WTC11 (cell line): ENCODE results near the gene PCTP.

Experiments used
- ATF1 ChIP-seq: sonication (generic); formaldehyde crosslinking; IDR thresholded peaks from 2 replicates; pipeline ENCODE4 v1.8.1; 2023; ENCODE audit warnings: mild to moderate bottlenecking, moderate library complexity, missing genetic modification reagents
- TF ChIP-seq, protein P1 (sequence below): fragments of 200-600 bp; IDR thresholded peaks from 2 replicates; pipeline ENCODE4 v1.8.0; 2022; ENCODE audit warnings: antibody characterized with exemption
- TF ChIP-seq, protein P2 (sequence below): sonication (generic); formaldehyde crosslinking; IDR thresholded peaks from 2 replicates; pipeline ENCODE4 v1.8.1; 2023; ENCODE audit warnings: mild to moderate bottlenecking, missing genetic modification reagents, moderate library complexity

DNA sequence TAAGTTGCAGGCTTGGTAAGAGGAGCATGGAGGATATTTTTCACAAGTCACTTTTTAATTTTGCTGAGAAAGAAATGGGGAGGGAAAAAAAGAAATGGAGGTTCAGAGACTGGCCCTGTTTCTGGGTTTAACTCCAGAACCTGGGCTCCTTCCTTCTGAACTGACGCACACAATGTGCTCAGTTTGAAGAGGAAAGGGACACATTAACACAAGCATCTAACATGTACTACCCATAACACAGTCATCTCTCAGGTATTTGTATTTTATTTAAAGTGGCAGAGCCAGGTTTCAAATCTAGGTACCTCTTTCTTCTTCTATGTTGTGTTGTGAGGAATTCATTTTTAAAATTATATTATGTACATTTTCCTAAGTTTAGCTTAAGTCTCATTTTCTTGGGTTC is 22.9 kb upstream of the PCTP start:
- TF ChIP-seq, protein P1, sequence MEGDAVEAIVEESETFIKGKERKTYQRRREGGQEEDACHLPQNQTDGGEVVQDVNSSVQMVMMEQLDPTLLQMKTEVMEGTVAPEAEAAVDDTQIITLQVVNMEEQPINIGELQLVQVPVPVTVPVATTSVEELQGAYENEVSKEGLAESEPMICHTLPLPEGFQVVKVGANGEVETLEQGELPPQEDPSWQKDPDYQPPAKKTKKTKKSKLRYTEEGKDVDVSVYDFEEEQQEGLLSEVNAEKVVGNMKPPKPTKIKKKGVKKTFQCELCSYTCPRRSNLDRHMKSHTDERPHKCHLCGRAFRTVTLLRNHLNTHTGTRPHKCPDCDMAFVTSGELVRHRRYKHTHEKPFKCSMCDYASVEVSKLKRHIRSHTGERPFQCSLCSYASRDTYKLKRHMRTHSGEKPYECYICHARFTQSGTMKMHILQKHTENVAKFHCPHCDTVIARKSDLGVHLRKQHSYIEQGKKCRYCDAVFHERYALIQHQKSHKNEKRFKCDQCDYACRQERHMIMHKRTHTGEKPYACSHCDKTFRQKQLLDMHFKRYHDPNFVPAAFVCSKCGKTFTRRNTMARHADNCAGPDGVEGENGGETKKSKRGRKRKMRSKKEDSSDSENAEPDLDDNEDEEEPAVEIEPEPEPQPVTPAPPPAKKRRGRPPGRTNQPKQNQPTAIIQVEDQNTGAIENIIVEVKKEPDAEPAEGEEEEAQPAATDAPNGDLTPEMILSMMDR: no peak
- TF ChIP-seq ATF1 (CRISPR knock-in tag): no peak
- TF ChIP-seq, protein P2, sequence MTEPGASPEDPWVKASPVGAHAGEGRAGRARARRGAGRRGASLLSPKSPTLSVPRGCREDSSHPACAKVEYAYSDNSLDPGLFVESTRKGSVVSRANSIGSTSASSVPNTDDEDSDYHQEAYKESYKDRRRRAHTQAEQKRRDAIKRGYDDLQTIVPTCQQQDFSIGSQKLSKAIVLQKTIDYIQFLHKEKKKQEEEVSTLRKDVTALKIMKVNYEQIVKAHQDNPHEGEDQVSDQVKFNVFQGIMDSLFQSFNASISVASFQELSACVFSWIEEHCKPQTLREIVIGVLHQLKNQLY (CRISPR knock-in tag): no peak
